Nephron (organoid): ENCODE data around the gene IPO4.
"Not testable (repeated sequence)": the region's sequence is repeated elsewhere in the genome, so short reads cannot be mapped to it uniquely, and the experiment has no call there.

Source experiments
- H3K27ac Mint-ChIP-seq, 3 experiments: 2 replicates each; pipeline ENCODE4 v1.8.0; 2020; ENCODE audit warnings: mixed read lengths in 3 of 3, mild to moderate bottlenecking in 2 of 3, moderate library complexity in 1 of 3
- H3K27me3 Mint-ChIP-seq: 2 replicates; pipeline ENCODE4 v1.8.0; 2021; ENCODE audit warnings: low read depth, mild to moderate bottlenecking, moderate library complexity, mixed read lengths
- H3K36me3 Mint-ChIP-seq: 2 replicates; pipeline ENCODE4 v1.8.0; 2020; ENCODE audit warnings: low read depth, mixed read lengths
- H3K4me1 Mint-ChIP-seq: 2 replicates; pipeline ENCODE4 v1.8.0; 2020; ENCODE audit warnings: mixed read lengths
- H3K4me3 Mint-ChIP-seq, 3 experiments: 2 replicates each; pipeline ENCODE4 v1.8.0; 2020; ENCODE audit warnings: mild to moderate bottlenecking in 3 of 3, mixed read lengths in 3 of 3, moderate library complexity in 2 of 3
- H3K9me3 Mint-ChIP-seq: 2 replicates; pipeline ENCODE4 v1.8.0; 2020; ENCODE audit warnings: mixed read lengths
- CTCF ChIP-seq, 3 experiments: fragments of 200-600 bp; sonication (generic); IDR thresholded peaks; one replicate each; pipeline ENCODE4 v1.5.0; 2021; ENCODE audit warnings: antibody characterized with exemption in 3 of 3; ENCODE audit not compliant: unreplicated experiment in 3 of 3

IPO4 gene

GRCh38 chr14:24219080-24219479 is 30.5 kb upstream of the IPO4 start:
- peaks cover 7% of the 10 kb centered on the region for H3K36me3 Mint-ChIP-seq
- H3K27me3 Mint-ChIP-seq, result no peaks in the 10 kb centered on the region
- no peak for TF ChIP-seq CTCF (IDR thresholded peaks at IDR 0.05; ENCODE audit: unreplicated experiment in 3 of 3)
- peaks cover 16% of the 10 kb centered on the region for H3K4me1 Mint-ChIP-seq
- H3K4me3 Mint-ChIP-seq, result no peak overlapping the region
- no peaks in the 10 kb centered on the region for H3K9me3 Mint-ChIP-seq
- H3K27ac Mint-ChIP-seq, result no peak overlapping the region

GRCh38 chr14:24216876-24217275 is 28.3 kb upstream of the IPO4 start:
- not testable (repeated sequence) for H3K9me3 Mint-ChIP-seq, H3K27ac Mint-ChIP-seq, H3K27me3 Mint-ChIP-seq
- Mint-ChIP-seq H3K4me1 (peaks cover 28% of the 10 kb centered on the region), H3K4me3 (peak overlapping the region in 1 of 3 experiments; percentile 90), H3K36me3 (peaks cover 11% of the 10 kb centered on the region)

- no peak for TF ChIP-seq CTCF (IDR thresholded peaks at IDR 0.05; ENCODE audit: unreplicated experiment in 3 of 3)
- peaks cover 28% of the 10 kb centered on the region for H3K4me1 Mint-ChIP-seq
- H3K4me3 Mint-ChIP-seq, result peak overlapping the region; percentile 89 to 97 (median 90)
- H3K27ac Mint-ChIP-seq, result peak overlapping the region; percentile 91 to 98 (median 92)
- H3K27me3 Mint-ChIP-seq, result no peaks in the 10 kb centered on the region
- H3K9me3 Mint-ChIP-seq, result no peaks in the 10 kb centered on the region
- H3K36me3 Mint-ChIP-seq, result peaks cover 16% of the 10 kb centered on the region
These were observed 27.7 kb upstream of the IPO4 start for GRCh38 chr14:24216345-24216699.

GRCh38 chr14:24215495-24216344 is 27.1 kb upstream of the IPO4 start, which contains the start of gene MDP1:
Gene MDP1, minus strand, starts transcription at chr14:24216066. Its CDS starts 111 bp downstream, at chr14:24215955.
- H3K36me3 Mint-ChIP-seq, result peaks cover 16% of the 10 kb centered on the region
- H3K27me3 Mint-ChIP-seq, result no peaks in the 10 kb centered on the region
- peak within 1 kb of the TSS; percentile 91 to 98 (median 92) for H3K27ac Mint-ChIP-seq
- TF ChIP-seq CTCF (IDR thresholded peaks at IDR 0.05; ENCODE audit: unreplicated experiment in 3 of 3), result peak; percentile 34 to 62 (median 39)
- H3K9me3 Mint-ChIP-seq, result no peaks in the 10 kb centered on the region
- H3K4me3 Mint-ChIP-seq, result peak within 1 kb of the TSS; percentile 89 to 97 (median 90)
- peaks cover 28% of the 10 kb centered on the region for H3K4me1 Mint-ChIP-seq

GRCh38 chr14:24213866-24214662 is 25.4 kb upstream of the IPO4 start:
- no peak for TF ChIP-seq CTCF (IDR thresholded peaks at IDR 0.05; ENCODE audit: unreplicated experiment in 3 of 3)
- H3K4me1 Mint-ChIP-seq, result peaks cover 28% of the 10 kb centered on the region
- no peaks in the 10 kb centered on the region for H3K27me3 Mint-ChIP-seq
- peaks cover 31% of the 10 kb centered on the region for H3K36me3 Mint-ChIP-seq
- H3K4me3 Mint-ChIP-seq, result peak overlapping the region; percentile 89 to 90 (median 89)
- H3K27ac Mint-ChIP-seq, result peak overlapping the region; percentile 92 to 99 (median 98)
- H3K9me3 Mint-ChIP-seq, result no peaks in the 10 kb centered on the region
